ENCODE measurements around the gene RAB35. TPM values are rescaled to one million over a fixed set of nuclear protein-coding genes. Genes with fewer than 3 reads are reported as not detected.

RAB35 gene
- total and polyA plus RNA-seq, 2 experiments from 2014 or later, result 22.6 to 24.0 TPM

GRCh38 chr12:120137833-120138232 is 21.3 kb upstream of the RAB35 start:
- no peak overlapping the region for H3K27ac ChIP-seq
- TF ChIP-seq EZH2phosphoT487 (IDR thresholded peaks at IDR 0.05; ENCODE audit: low read depth, severe bottlenecking, unreplicated experiment) (no peak), EZH2 (IDR thresholded peaks at IDR 0.05; ENCODE audit: borderline replicate concordance) (no peak), CTCF (IDR thresholded peaks at IDR 0.05; ENCODE audit: poor library complexity) (no peak)
- H3K4me3 ChIP-seq, result no peak overlapping the region
- H3K9me2 ChIP-seq (replicated peaks; ENCODE audit: insufficient read depth), result no peaks in the 10 kb centered on the region
- no peaks in the 10 kb centered on the region for H3K4me1 ChIP-seq (ENCODE audit: insufficient read depth)
- no peaks in the 10 kb centered on the region for H3K79me2 ChIP-seq
- H3K27me3 ChIP-seq, result no peaks in the 10 kb centered on the region
- H3K4me2 ChIP-seq, result no peak overlapping the region
- no peaks in the 10 kb centered on the region for H3K9me3 ChIP-seq (ENCODE audit: low read depth)
- H4K20me1 ChIP-seq (ENCODE audit: insufficient read depth, poor library complexity, severe bottlenecking), result no peaks in the 10 kb centered on the region
- WGBS (ENCODE audit: low lambda C conversion rate, missing lambda C conversion rate), result 97% methylated on average over 11 of the region's 11 CpGs
- no peak overlapping the region for H2AFZ ChIP-seq
- no peak for DNase-seq (ENCODE audit: low spot score)
- no peaks in the 10 kb centered on the region for H3K36me3 ChIP-seq (replicated peaks; ENCODE audit: insufficient read depth, low read depth)

DNA sequence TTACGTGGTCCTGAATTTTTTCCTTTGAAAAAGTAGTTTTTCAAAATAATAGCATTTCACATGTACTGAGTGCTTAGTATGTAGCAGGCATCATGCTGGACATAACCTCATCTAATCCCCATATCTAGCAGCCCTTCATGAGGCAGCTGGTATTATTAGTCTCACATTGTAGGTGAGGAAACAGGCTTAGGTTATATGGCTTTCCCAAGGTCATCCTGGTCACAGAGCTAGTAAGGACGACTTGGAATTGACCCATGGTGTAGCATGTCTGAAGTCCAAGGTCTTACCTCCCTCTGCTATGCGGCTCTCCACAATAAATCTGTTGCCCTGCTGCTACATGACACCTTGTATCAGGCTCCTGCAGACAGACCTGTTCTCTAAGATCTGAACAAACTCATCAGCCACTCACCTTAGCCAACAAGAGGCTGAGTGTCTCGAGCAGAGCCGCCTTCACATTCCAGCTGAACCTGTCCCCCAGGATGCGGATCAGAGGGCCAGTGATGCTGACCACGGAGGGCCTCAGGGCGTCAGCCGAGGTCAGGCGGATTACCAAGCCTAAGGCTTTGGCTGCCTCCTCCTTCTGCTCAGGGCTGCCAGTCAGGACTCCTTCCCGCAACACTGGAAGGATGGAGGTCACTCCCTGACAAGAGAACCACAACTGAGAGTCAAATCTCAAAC is 19.7 kb upstream of the RAB35 start:
- Histone ChIP-seq H3K36me3 (replicated peaks; ENCODE audit: insufficient read depth, low read depth) (no peaks in the 10 kb centered on the region), H4K20me1 (ENCODE audit: insufficient read depth, poor library complexity, severe bottlenecking) (no peaks in the 10 kb centered on the region), H3K4me2 (no peak overlapping the region), H3K4me1 (ENCODE audit: insufficient read depth) (no peaks in the 10 kb centered on the region), H3K4me3 (no peak overlapping the region), H3K27ac (no peak overlapping the region), H2AFZ (no peak overlapping the region), H3K79me2 (no peaks in the 10 kb centered on the region), H3K9me3 (ENCODE audit: low read depth) (no peaks in the 10 kb centered on the region), H3K9me2 (replicated peaks; ENCODE audit: insufficient read depth) (no peaks in the 10 kb centered on the region), H3K27me3 (no peaks in the 10 kb centered on the region)
- no peak for DNase-seq (ENCODE audit: low spot score)
- WGBS (ENCODE audit: low lambda C conversion rate, missing lambda C conversion rate), result 86% methylated on average over 11 of the region's 11 CpGs
- no peak for TF ChIP-seq EZH2phosphoT487 (IDR thresholded peaks at IDR 0.05; ENCODE audit: low read depth, severe bottlenecking, unreplicated experiment)
- no peak for TF ChIP-seq CTCF (IDR thresholded peaks at IDR 0.05; ENCODE audit: poor library complexity)
- TF ChIP-seq EZH2 (IDR thresholded peaks at IDR 0.05; ENCODE audit: borderline replicate concordance), result no peak

DNA sequence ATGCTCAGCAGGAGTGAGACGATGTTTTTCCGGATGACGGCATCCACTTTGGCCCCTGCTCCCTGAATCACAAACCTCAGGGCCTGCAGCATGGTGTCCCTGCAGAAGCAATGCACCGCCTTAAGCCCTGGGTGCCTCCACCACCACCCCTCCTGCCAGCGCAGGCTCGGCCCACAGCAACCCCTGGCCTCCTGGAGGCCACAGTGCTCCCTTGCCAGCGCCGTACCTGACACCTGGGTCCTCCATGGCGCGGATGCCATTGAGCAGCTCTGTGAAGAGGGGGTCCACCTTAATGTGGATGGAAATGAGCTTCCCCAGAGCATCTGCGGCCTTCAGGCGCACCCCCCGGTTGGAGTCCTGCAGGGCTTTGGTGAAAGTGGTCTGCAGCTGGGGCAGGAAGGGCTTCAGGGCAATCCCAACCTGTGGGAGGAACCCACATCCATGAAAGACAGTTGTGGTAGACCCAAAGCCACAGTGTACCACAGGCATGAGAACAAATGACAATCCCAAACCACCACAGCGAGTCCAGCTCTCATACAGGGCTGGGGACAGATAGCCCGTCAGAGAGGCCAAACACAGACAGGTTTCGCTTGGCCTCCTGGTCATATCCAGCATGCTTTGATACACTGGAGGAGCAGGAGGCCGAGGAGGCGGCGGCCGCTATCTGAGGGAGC is 17.9 kb upstream of the RAB35 start:
- Histone ChIP-seq H3K4me2 (no peak overlapping the region), H2AFZ (no peak overlapping the region), H3K27ac (no peak overlapping the region), H3K4me1 (ENCODE audit: insufficient read depth) (no peaks in the 10 kb centered on the region), H3K36me3 (replicated peaks; ENCODE audit: insufficient read depth, low read depth) (no peaks in the 10 kb centered on the region), H3K4me3 (no peak overlapping the region), H3K9me3 (ENCODE audit: low read depth) (no peaks in the 10 kb centered on the region), H3K79me2 (no peaks in the 10 kb centered on the region), H3K9me2 (replicated peaks; ENCODE audit: insufficient read depth) (no peaks in the 10 kb centered on the region), H4K20me1 (ENCODE audit: insufficient read depth, poor library complexity, severe bottlenecking) (no peaks in the 10 kb centered on the region), H3K27me3 (no peaks in the 10 kb centered on the region)
- 98% methylated on average over 20 of the region's 20 CpGs for WGBS (ENCODE audit: low lambda C conversion rate, missing lambda C conversion rate)
- TF ChIP-seq EZH2phosphoT487 (IDR thresholded peaks at IDR 0.05; ENCODE audit: low read depth, severe bottlenecking, unreplicated experiment) (no peak), EZH2 (IDR thresholded peaks at IDR 0.05; ENCODE audit: borderline replicate concordance) (no peak), CTCF (IDR thresholded peaks at IDR 0.05; ENCODE audit: poor library complexity) (no peak)
- no peak for DNase-seq (ENCODE audit: low spot score)
